SK-N-SH treated with all-trans-retinoic acid at 6 μM for 48 hours (cell line): ENCODE data around the gene HECTD4.

Experiments used
- ARNTL ChIP-seq: fragments of 450-650 bp; formaldehyde crosslinking; IDR thresholded peaks from 2 replicates; pipeline ENCODE4 v1.5.0; 2020; ENCODE audit warnings: low read depth, mild to moderate bottlenecking, moderate library complexity, borderline replicate concordance
- CSDC2 ChIP-seq: fragments of 250-450 bp; sonication (Bioruptor Pico); IDR thresholded peaks from 2 replicates; pipeline ENCODE4 v1.5.0; 2020; ENCODE audit warnings: mild to moderate bottlenecking, moderate library complexity
- ESRRG ChIP-seq: fragments of 250-450 bp; sonication (Bioruptor Pico); IDR thresholded peaks from 2 replicates; pipeline ENCODE4 v1.6.1; 2021; ENCODE audit warnings: mild to moderate bottlenecking
- ISL1 ChIP-seq: fragments of 250-450 bp; sonication (Bioruptor Pico); IDR thresholded peaks from 2 replicates; pipeline ENCODE4 v2.1.2; 2022; ENCODE audit warnings: mild to moderate bottlenecking, moderate library complexity
- PPARA ChIP-seq: fragments of 250-450 bp; sonication (Bioruptor Pico); IDR thresholded peaks from 2 replicates; pipeline ENCODE4 v1.5.0; 2020; ENCODE audit warnings: mild to moderate bottlenecking, borderline replicate concordance
- SNAI2 ChIP-seq: fragments of 250-450 bp; sonication (Bioruptor Pico); IDR thresholded peaks from 2 replicates; pipeline ENCODE4 v1.5.0; 2020; ENCODE audit warnings: mild to moderate bottlenecking, moderate library complexity
- TCF4 ChIP-seq: fragments of 250-450 bp; sonication (Bioruptor Pico); IDR thresholded peaks from 2 replicates; pipeline ENCODE4 v1.8.0; 2021; ENCODE audit warnings: mild to moderate bottlenecking, moderate library complexity, borderline replicate concordance
- TOX ChIP-seq: fragments of 250-450 bp; sonication (Bioruptor Pico); IDR thresholded peaks from 2 replicates; pipeline ENCODE4 v1.8.0; 2021; ENCODE audit warnings: mild to moderate bottlenecking, moderate library complexity, borderline replicate concordance
- TF ChIP-seq, protein P1 (sequence below): fragments of 250-450 bp; sonication (Bioruptor Pico); IDR thresholded peaks from 2 replicates; pipeline ENCODE4 v1.8.0; 2020; ENCODE audit warnings: mild to moderate bottlenecking, moderate library complexity, borderline replicate concordance
- TF ChIP-seq, protein P2 (sequence below): fragments of 250-450 bp; sonication (Bioruptor Pico); IDR thresholded peaks from 2 replicates; pipeline ENCODE4 v1.5.1; 2020; ENCODE audit warnings: low read depth, mild to moderate bottlenecking, moderate library complexity
- TF ChIP-seq, protein P3 (sequence below): fragments of 250-450 bp; sonication (Bioruptor Pico); IDR thresholded peaks from 2 replicates; pipeline ENCODE4 v1.8.0; 2021; ENCODE audit warnings: low read depth, mild to moderate bottlenecking, moderate library complexity, borderline replicate concordance

DNA sequence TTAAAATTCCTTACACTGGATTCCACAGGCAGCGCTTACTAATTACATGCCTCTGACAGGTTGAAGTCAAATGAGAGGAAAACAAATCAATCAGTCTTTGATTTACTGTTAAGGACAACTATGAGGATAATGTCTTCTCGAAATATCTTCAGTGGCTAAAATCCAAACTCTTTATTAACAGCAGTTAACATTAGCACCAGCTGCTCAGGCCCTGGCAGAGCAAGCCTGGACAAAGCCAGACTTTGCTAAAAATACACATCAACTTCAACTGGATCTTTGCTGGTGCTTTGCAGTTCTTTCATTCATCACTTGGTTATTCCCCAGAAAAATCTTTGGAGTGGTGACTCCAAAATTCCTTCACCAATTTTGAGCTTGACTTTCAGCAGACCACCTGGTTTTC is 98.7 kb downstream of the HECTD4 start:
- TF ChIP-seq, protein P1, sequence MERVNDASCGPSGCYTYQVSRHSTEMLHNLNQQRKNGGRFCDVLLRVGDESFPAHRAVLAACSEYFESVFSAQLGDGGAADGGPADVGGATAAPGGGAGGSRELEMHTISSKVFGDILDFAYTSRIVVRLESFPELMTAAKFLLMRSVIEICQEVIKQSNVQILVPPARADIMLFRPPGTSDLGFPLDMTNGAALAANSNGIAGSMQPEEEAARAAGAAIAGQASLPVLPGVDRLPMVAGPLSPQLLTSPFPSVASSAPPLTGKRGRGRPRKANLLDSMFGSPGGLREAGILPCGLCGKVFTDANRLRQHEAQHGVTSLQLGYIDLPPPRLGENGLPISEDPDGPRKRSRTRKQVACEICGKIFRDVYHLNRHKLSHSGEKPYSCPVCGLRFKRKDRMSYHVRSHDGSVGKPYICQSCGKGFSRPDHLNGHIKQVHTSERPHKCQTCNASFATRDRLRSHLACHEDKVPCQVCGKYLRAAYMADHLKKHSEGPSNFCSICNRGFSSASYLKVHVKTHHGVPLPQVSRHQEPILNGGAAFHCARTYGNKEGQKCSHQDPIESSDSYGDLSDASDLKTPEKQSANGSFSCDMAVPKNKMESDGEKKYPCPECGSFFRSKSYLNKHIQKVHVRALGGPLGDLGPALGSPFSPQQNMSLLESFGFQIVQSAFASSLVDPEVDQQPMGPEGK (CRISPR knock-in tag), result no peak
- TF ChIP-seq ESRRG (CRISPR knock-in tag) (no peak), ARNTL (CRISPR knock-in tag) (no peak), ISL1 (CRISPR knock-in tag) (no peak), TCF4 (CRISPR knock-in tag) (no peak), TOX (CRISPR knock-in tag) (no peak), PPARA (CRISPR knock-in tag) (no peak), CSDC2 (CRISPR knock-in tag) (no peak), SNAI2 (CRISPR knock-in tag) (no peak)
- TF ChIP-seq, protein P2, sequence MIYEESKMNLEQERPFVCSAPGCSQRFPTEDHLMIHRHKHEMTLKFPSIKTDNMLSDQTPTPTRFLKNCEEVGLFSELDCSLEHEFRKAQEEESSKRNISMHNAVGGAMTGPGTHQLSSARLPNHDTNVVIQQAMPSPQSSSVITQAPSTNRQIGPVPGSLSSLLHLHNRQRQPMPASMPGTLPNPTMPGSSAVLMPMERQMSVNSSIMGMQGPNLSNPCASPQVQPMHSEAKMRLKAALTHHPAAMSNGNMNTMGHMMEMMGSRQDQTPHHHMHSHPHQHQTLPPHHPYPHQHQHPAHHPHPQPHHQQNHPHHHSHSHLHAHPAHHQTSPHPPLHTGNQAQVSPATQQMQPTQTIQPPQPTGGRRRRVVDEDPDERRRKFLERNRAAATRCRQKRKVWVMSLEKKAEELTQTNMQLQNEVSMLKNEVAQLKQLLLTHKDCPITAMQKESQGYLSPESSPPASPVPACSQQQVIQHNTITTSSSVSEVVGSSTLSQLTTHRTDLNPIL (CRISPR knock-in tag), result no peak
- TF ChIP-seq, protein P3, sequence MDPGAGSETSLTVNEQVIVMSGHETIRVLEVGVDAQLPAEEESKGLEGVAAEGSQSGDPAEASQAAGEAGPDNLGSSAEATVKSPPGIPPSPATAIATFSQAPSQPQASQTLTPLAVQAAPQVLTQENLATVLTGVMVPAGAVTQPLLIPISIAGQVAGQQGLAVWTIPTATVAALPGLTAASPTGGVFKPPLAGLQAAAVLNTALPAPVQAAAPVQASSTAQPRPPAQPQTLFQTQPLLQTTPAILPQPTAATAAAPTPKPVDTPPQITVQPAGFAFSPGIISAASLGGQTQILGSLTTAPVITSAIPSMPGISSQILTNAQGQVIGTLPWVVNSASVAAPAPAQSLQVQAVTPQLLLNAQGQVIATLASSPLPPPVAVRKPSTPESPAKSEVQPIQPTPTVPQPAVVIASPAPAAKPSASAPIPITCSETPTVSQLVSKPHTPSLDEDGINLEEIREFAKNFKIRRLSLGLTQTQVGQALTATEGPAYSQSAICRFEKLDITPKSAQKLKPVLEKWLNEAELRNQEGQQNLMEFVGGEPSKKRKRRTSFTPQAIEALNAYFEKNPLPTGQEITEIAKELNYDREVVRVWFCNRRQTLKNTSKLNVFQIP (CRISPR knock-in tag), result no peak
